Stimulated activated CD8-positive, alpha-beta memory T cell treated with anti-CD3 and anti-CD28 coated beads, Interleukin-7, amount 100 ng/mL, for 1 hour (primary cell): Measurements from ENCODE around the gene TAC4.
A peak's percentile ranks its signal among the peaks of the same experiment; 100 is the strongest.
"Not testable (repeated sequence)": the region's sequence is repeated elsewhere in the genome, so short reads cannot be mapped to it uniquely, and the experiment has no call there.

ENCODE experiments used
- DNase-seq, 2 donors: peaks; one replicate each; pipeline ENCODE4 v3.0.0-alpha.2; 2020; ENCODE audit warnings: low read depth in 2 of 2

The TAC4 gene

GRCh38 chr17:49843774-49844350 lies 4.0 kb downstream of the TAC4 start:
- no peak for DNase-seq

DNA sequence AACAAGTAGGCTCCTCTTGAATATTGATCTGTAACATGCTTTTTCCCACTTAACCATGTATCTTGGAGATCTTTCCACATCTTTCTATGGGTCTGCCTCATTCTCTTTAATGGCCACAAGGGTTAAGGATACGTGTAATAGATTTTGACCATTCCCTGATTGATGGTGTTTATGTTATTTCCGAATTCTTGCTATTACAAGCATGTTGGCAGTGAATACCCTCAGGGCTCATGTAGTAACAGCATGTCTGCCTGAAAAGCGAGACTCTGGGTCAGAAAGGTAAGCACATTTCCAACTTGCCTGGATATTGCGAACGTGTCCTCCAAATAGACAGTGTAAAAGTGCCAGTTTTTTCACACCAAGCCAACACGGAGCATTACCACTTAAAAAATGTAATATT lies 5.0 kb downstream of the TAC4 start:
- DNase-seq = no peak

- DNase-seq = no peak
Measured at GRCh38 chr17:49842371-49842770, 5.5 kb downstream of the TAC4 start.

DNA sequence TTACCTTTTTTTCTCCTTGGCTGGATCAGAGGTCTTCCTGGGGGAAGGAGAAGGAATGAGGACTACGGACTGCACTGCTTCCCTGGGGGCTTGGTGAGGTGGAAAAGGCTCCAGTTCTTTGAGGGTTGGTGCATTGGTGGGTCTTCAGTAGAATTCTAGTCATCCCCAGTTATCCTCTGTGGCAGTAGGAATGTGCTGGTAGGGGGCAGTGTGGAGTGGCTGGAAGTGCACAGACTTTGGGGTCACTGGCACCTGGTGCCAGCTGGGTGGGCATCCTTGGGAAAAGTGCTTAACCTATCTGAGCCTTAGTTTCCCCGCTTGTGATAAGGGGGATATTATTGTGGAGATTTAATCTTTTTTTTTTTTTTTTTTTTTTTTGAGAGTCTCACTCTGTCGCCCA lies 6.3 kb downstream of the TAC4 start:
- DNase-seq = no peak

- no peak for DNase-seq
Measured at GRCh38 chr17:49839455-49839854, 8.4 kb downstream of the TAC4 start.

- no peak for DNase-seq
Measured at GRCh38 chr17:49836111-49837030, 11.5 kb downstream of the TAC4 start.

DNA sequence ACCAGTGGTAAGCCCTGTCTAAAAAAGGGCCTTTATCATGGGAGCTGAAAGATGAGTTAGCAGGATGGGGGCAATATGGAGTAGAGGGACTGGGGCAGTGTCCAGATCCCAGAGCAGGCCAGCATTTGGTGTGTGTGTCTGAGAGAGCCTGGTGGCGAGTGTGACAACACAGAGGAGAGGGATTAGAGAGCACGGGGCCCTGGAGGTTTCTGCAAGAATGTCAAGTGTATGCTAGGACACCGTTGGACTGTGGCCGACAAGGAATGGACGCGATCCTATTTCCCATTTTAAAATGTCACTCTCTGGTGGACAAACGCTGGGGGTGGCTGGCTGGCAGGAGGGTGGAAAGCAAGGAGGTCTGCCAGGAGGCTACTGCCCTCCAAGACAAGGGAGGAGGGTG lies 12.4 kb downstream of the TAC4 start:
- DNase-seq = no peak

- DNase-seq = no peak
Measured at GRCh38 chr17:49834118-49834743, 13.6 kb downstream of the TAC4 start.

- DNase-seq = no peak
Measured at GRCh38 chr17:49832840-49833599, 14.8 kb downstream of the TAC4 start.

GRCh38 chr17:49830605-49831004 lies 17.3 kb downstream of the TAC4 start:
- no peak for DNase-seq

DNA sequence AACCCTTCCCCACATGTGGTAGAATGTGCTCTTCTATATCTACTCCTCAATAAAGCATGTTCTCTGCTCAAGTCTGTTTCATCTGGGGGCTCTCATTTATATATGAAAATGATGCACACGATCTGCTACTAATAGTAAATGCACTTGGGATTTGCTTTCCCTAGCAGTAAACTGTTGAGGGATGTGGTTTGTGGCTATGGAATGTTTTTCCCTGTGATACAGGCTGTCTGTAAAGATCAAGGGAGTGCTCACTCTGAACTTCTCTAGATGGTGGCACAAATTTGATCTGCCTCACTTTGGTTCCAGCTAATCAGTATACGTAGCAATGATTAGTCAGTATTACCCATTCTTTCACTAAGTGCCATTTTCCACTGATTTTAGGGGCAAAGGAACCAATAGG lies 18.8 kb downstream of the TAC4 start:
- no peak for DNase-seq

GRCh38 chr17:49828325-49828724 lies 19.5 kb downstream of the TAC4 start:
- DNase-seq = not testable (repeated sequence)

- DNase-seq = no peak
Measured at GRCh38 chr17:49825645-49826044, 22.2 kb downstream of the TAC4 start.

DNA sequence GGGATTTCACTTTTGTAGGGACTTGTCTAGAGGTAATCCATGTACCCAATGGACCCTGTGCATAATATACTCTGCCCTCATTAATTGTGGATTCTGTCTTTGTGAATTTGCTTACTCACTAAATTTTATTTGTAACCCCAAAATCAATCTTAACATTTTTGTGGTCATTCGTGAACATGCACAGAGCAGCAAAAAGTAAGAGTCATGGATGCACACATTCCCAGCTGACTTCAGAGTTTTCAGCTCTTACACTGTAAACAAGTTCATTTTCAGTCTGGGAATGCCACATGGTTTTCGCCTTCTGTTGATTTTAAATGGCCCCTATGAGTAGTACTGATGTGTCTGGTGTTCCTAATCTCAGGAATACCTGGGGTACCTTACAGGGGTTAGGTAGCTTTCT lies 24.3 kb downstream of the TAC4 start:
- DNase-seq = no peak

GRCh38 chr17:49822829-49823228 lies 25.0 kb downstream of the TAC4 start:
- no peak for DNase-seq

DNA sequence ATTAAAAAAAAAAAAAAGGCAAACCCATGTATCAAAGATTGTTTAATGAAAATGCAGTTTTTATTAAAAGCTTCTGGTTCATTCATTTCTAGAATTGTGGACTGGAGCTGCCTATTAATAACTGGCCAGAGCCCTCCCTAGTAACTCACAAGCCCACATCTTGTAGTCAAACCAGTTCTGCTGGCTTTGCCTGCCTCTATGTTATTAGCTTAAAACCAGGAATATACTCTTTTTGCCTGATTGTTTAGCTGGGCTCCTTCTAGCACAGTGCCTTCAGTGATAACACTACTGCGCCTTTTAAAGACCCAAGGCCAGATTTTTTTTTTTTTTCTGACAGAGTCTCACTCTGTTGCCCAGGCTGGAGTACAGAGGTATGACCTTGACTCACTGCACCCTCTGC lies 26.0 kb downstream of the TAC4 start:
- no peak for DNase-seq

DNA sequence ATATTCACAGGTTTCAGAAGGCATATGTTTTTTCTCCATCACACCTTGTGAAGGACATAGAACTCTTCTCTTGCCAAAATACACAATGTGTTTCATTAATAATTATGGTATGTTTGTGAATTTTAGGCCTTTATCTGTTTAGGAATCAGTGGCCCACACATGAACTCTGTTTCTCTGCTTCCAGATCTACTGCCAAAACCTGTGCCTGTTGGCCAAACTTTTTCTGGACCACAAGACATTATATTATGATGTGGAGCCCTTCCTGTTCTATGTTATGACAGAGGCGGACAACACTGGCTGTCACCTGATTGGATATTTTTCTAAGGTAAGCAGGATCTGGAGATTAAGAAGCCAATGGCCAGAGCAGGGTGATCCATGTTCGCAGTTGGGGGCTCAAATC lies 26.4 kb downstream of the TAC4 start:
- no peak for DNase-seq

- DNase-seq = no peak
Measured at GRCh38 chr17:49820773-49821172, 27.1 kb downstream of the TAC4 start.

DNA sequence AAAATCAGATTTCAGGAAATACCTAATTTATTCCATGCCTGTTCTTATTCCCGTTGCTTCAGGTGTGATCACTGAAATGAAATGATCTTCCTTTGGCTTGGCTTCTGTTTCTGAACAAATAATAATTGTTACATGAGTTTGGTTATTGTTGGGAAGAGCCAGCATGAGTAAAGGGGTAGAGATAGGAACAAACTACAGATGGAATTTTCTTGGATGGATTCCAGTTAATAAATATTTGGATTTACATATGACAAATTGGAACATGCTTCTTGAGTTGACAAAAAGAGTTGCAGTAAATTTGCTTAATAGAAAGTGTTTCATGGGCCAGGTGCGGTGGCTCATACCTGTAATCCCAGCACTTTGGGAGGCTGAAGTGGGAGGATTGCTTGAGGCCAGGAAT lies 28.2 kb downstream of the TAC4 start:
- DNase-seq = no peak

GRCh38 chr17:49819138-49819537 lies 28.7 kb downstream of the TAC4 start:
- DNase-seq = no peak

DNA sequence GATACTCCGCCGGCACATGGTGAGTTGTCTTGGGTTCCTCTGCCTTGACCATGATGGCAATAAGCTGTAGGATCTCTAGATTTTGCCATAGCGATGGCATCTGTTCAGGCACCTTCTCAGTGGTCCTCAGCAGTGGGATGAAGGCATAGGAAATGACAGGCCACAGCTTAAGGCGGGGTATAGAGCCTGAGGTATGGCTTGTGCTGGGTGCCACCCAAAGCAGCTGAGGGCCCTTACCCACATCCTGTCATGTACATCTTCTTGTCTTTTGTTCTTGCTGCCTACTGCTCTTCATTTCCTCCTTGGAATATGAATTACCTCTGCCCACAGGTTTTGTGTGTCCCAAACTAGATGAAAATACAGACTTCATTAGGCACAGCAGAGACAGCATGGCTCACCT lies 29.9 kb downstream of the TAC4 start:
- DNase-seq = peak; percentile 14

- DNase-seq = no peak
Measured at GRCh38 chr17:49815761-49816281, 32.0 kb downstream of the TAC4 start.
